Peyer's patch (tissue), 4 donors: ENCODE measurements around the gene PHPT1. TPM values are rescaled to one million over a fixed set of nuclear protein-coding genes. Genes with fewer than 3 reads are reported as not detected.

Experiments used
- DNase-seq, 3 donors: peaks; one replicate each; pipeline ENCODE4 v3.0.0-alpha.2; 2017 to 2019
- H3K27ac ChIP-seq, 4 donors: fragments of 200-600 bp; sonication (generic); one replicate each; pipeline ENCODE4 v1.5.1; 2016 to 2019
- H3K27me3 ChIP-seq, 2 donors: fragments of 200-600 bp; sonication (generic); one replicate each; pipeline ENCODE4 v1.5.1; 2019
- H3K36me3 ChIP-seq, 3 donors: fragments of 200-600 bp; sonication (generic); one replicate each; pipeline ENCODE4 v1.5.1; 2016 to 2019
- H3K4me1 ChIP-seq, 4 donors: fragments of 200-600 bp; sonication (generic); one replicate each; pipeline ENCODE4 v1.5.1; 2016 to 2019
- H3K4me3 ChIP-seq, 4 donors: fragments of 200-600 bp; sonication (generic); 1 replicate in 3 of 4; 2 replicates in 1 of 4; pipeline ENCODE4 v1.5.1; 2016 to 2019; ENCODE audit warnings: mild to moderate bottlenecking in 1 of 4
- H3K9me3 ChIP-seq, 4 donors: fragments of 200-600 bp; sonication (generic); one replicate each; pipeline ENCODE4 v1.5.1; 2016 to 2019; ENCODE audit warnings: mild to moderate bottlenecking in 1 of 4
- POLR2A ChIP-seq, 2 donors: fragments of 450-650 bp; IDR thresholded peaks; one replicate each; pipeline ENCODE4 v1.5.1; 2017; ENCODE audit warnings: antibody characterized with exemption in 2 of 2, mild to moderate bottlenecking in 2 of 2, moderate library complexity in 2 of 2
- total RNA-seq, 4 donors: library from RNA; depleted of rRNA; stranded (reverse); fragments of >200 nt; gene quantifications; one replicate each; pipeline ENCODE4 v1.1.0, GENCODE V29; 2016
- TF ChIP-seq, protein P1 (sequence below), 6 experiments: fragments of 450-650 bp in 4 of 6; fragments of 200-600 bp in 2 of 6; sonication (generic) in 1 of 6; IDR thresholded peaks; one replicate each; pipeline ENCODE4 v1.5.1; 2017 to 2019; ENCODE audit warnings: antibody characterized with exemption in 6 of 6, mild to moderate bottlenecking in 3 of 6, moderate library complexity in 1 of 6

The PHPT1 gene
- total RNA-seq, 4 donors from 2014 or later, result 66.0 to 120 (median 96.5) TPM

DNA sequence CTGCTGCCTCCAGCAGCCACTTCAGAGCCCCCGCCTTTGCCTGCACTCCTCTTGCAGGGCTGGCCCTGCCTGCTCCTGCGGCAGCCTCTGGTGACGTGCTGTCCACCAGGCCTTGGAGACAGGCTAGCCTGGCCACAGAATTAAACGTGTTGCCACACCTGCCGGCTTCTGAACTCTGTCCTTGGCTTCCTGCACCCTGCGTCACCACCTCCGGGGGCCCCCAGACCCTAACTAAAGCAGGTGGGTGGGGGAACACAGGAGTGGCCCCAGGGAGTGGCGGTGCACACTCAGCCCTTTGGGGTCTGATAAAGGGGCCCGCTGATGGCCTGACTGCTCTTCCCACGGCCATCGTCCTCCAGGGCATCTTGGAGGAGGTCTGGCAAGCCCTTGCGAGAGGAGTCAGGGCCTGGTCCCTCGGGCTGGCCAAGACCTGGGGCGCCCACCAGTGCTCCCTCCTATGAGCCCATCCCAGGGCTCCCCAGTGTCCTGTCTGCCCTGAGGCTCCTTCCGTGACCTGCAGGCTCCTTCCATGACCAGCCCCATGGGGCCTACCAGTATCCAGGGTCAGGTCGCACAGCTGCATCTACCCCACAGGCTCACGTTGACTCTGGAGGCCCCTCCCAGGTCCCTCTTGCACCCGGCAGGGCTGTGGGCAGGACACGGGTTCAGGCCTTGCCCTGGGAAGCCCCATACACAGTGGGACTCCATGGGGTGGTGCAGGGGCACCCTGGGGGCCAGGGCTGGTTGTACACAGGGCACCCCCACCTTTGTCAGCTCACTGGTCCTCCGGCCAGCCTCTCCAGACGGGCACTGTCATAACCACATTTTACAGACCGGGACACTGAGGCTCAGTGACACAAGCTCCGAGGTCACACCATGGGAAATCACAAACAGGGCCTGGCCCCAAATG lies 1.9 kb downstream of the PHPT1 start:
- Histone ChIP-seq H3K27me3 (peaks cover 0 to 5% of the 10 kb centered on the region in 2 donors), H3K27ac (peak overlapping the region in 1 of 4 donors; percentile 50), H3K9me3 (no peaks in the 10 kb centered on the region), H3K4me1 (peaks cover 9 to 43% (median 23%) of the 10 kb centered on the region in 4 donors), H3K36me3 (peaks cover 0 to 11% (median 0%) of the 10 kb centered on the region in 3 donors), H3K4me3 (no peak overlapping the region)
- TF ChIP-seq, protein P1, sequence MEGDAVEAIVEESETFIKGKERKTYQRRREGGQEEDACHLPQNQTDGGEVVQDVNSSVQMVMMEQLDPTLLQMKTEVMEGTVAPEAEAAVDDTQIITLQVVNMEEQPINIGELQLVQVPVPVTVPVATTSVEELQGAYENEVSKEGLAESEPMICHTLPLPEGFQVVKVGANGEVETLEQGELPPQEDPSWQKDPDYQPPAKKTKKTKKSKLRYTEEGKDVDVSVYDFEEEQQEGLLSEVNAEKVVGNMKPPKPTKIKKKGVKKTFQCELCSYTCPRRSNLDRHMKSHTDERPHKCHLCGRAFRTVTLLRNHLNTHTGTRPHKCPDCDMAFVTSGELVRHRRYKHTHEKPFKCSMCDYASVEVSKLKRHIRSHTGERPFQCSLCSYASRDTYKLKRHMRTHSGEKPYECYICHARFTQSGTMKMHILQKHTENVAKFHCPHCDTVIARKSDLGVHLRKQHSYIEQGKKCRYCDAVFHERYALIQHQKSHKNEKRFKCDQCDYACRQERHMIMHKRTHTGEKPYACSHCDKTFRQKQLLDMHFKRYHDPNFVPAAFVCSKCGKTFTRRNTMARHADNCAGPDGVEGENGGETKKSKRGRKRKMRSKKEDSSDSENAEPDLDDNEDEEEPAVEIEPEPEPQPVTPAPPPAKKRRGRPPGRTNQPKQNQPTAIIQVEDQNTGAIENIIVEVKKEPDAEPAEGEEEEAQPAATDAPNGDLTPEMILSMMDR (IDR thresholded peaks at IDR 0.05), result no peak
- no peak for TF ChIP-seq POLR2A (IDR thresholded peaks at IDR 0.05)
- DNase-seq, result no peak

DNA sequence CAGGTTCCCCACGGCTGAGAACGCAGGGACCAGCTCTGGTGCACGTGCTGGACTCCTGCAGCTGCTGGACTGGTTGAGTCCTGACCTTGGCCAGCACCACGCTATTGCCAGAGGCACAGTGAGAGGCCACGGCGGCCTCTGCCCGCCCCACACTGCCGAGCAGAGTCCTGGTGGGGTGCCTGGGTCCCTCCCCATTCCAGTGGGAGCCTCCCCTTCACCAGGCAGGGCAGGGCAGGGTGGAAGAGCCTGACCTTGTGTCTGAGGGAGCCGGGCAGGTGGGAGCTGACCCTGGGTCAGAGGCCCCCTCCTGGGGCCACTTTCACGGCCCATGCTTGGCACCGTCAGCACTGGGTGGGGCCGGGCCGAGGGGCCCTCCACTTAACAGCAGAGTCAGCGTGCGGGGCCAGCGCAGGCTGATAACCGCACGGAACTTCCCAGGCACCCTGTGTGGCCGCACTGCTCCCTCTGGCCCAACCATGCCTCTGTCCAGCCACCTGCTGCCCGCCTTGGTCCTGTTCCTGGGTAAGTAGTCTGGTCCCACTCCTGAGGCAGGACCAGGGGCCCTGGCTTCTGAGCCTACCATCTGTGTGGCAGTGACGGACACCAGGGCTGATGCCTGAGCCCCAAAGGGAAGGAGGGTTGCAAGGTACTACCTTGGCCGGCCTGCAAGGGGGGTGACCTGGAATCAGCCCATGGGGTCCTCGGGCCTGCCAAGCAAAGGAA lies 2.9 kb downstream of the PHPT1 start, which contains the start of gene MAMDC4:
Gene MAMDC4 (plus strand): TSS at position 406 of the 723 bp plus-strand sequence. CDS start 71 bp downstream, at position 477.
- Histone ChIP-seq H3K36me3 (peaks cover 0 to 11% (median 0%) of the 10 kb centered on the region in 3 donors), H3K4me1 (peaks cover 9 to 33% (median 18%) of the 10 kb centered on the region in 4 donors), H3K9me3 (no peaks in the 10 kb centered on the region), H3K27me3 (no peaks in the 10 kb centered on the region), H3K27ac (peak within 1 kb of the TSS in 1 of 4 donors; percentile 50), H3K4me3 (no peak within 1 kb of the TSS)
- DNase-seq, result peak in 1 of 3 donors; percentile 62
- TF ChIP-seq, protein P1 (IDR thresholded peaks at IDR 0.05), result no peak
- peak in 1 of 2 donors; percentile 19 for TF ChIP-seq POLR2A (IDR thresholded peaks at IDR 0.05)

DNA sequence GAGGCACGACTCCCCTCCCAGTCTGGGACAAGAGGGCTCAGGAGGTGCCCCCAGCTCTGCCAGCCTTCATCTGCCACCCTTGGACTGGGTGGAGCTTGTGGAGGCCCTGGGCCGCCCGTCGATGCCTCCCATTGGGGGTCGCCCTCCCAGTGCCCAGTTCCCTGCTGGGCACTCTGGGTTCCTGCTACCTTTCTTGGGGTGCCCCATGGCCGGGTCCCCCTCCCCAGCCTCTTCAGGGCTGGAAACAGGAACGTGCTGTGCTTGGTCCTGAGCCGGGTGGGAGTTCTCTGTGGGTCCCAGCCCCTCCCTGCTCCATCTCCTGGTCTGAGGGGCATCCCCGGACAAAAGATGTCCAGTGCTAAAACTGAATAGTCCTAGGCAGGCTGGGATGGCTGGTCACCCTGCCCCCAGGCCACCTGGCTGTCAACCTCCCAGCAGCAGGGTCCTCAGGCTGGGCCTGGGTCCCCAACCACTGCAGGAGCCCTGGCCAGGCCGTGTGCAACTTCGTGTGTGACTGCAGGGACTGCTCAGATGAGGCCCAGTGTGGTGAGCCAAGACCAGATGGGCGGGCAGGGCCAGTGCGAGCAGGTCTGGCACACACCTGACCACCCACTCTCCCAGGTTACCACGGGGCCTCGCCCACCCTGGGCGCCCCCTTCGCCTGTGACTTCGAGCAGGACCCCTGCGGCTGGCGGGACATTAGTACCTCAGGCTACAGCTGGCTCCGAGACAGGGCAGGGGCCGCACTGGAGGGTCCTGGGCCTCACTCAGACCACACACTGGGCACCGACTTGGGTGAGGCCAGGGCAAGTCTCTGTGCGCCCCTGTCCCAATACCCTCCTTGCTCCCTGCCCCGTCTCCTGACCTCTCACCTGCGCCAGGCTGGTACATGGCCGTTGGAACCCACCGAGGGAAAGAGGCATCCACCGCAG lies 3.7 kb downstream of the PHPT1 start:
- peaks cover 11 to 37% (median 16%) of the 10 kb centered on the region in 4 donors for H3K4me1 ChIP-seq
- peaks cover 0 to 11% (median 0%) of the 10 kb centered on the region in 3 donors for H3K36me3 ChIP-seq
- H3K27ac ChIP-seq, result peak overlapping the region in 1 of 4 donors; percentile 50
- no peaks in the 10 kb centered on the region for H3K27me3 ChIP-seq
- H3K4me3 ChIP-seq, result no peak overlapping the region
- DNase-seq, result peak in 1 of 3 donors; percentile 51
- no peaks in the 10 kb centered on the region for H3K9me3 ChIP-seq
- no peak for TF ChIP-seq POLR2A (IDR thresholded peaks at IDR 0.05)
- TF ChIP-seq, protein P1 (IDR thresholded peaks at IDR 0.05), result no peak

DNA sequence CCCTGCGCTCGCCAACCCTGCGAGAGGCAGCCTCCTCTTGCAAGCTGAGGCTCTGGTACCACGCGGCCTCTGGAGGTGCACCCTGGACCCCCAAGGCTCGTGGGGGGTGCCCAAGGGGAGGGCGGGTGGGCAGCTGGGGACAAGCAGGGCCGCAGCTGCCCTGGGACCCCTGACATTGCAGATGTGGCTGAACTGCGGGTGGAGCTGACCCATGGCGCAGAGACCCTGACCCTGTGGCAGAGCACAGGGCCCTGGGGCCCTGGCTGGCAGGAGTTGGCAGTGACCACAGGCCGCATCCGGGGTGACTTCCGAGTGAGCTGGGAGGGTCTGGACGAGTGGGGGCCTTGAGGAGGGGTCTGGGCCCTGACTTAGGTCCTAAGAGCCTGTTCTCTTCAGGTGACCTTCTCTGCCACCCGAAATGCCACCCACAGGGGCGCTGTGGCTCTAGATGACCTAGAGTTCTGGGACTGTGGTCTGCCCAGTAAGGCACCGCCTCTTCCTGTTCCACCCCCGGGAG lies 4.4 kb downstream of the PHPT1 start:
- Histone ChIP-seq H3K9me3 (no peaks in the 10 kb centered on the region), H3K36me3 (peaks cover 0 to 11% (median 0%) of the 10 kb centered on the region in 3 donors), H3K4me1 (peaks cover 7 to 45% (median 15%) of the 10 kb centered on the region in 4 donors), H3K4me3 (no peak overlapping the region), H3K27ac (no peak overlapping the region), H3K27me3 (no peaks in the 10 kb centered on the region)
- peak in 1 of 3 donors; percentile 48 for DNase-seq
- TF ChIP-seq POLR2A (IDR thresholded peaks at IDR 0.05), result no peak
- TF ChIP-seq, protein P1 (IDR thresholded peaks at IDR 0.05), result peak in 1 of 6 experiments; percentile 5
